ENCODE data around the gene PPP1R7. TPM values are rescaled to one million over a fixed set of nuclear protein-coding genes. Genes with fewer than 3 reads are reported as not detected.
A peak's percentile ranks its signal among the peaks of the same experiment; 100 is the strongest.

The PPP1R7 gene
- total and polyA plus RNA-seq, 8 donors: 22.8 to 126 (median 54.6) TPM

- H3K4me1 ChIP-seq: peaks cover 8 to 26% (median 20%) of the 10 kb centered on the region in 4 donors
- H3K27ac ChIP-seq: no peak overlapping the region
- H3K36me3 ChIP-seq: peaks cover 0 to under 1% (median 0%) of the 10 kb centered on the region in 4 donors
- H3K9me3 ChIP-seq: no peaks in the 10 kb centered on the region
- no peak overlapping the region for H3K4me3 ChIP-seq
- H3K27me3 ChIP-seq: no peaks in the 10 kb centered on the region
- intact Hi-C loops (cut with DNase I; ENCODE audit: low total_unique reads): no loop called here
- 42 to 64% (median 55%) methylated on average over 2 to 3 of the region's 3 CpGs for WGBS, 5 donors
- TF ChIP-seq EP300 (IDR thresholded peaks at IDR 0.05) (no peak), POLR2A (IDR thresholded peaks at IDR 0.05) (no peak), CTCF (IDR thresholded peaks at IDR 0.05) (no peak), POLR2AphosphoS5 (IDR thresholded peaks at IDR 0.05) (no peak)
- no peak for DNase-seq
Observed at GRCh38 chr2:241105641-241106040, 44.6 kb upstream of the PPP1R7 start.

GRCh38 chr2:241107031-241107783 lies 43.1 kb upstream of the PPP1R7 start:
- no peak overlapping the region for H3K27ac ChIP-seq
- WGBS, 5 donors: 91 to 94% (median 92%) methylated on average over 9 of the region's 9 CpGs
- no peak for TF ChIP-seq CTCF (IDR thresholded peaks at IDR 0.05)
- TF ChIP-seq POLR2AphosphoS5 (IDR thresholded peaks at IDR 0.05): no peak
- TF ChIP-seq EP300 (IDR thresholded peaks at IDR 0.05): no peak
- TF ChIP-seq POLR2A (IDR thresholded peaks at IDR 0.05): no peak
- H3K36me3 ChIP-seq: no peaks in the 10 kb centered on the region
- intact Hi-C loops (cut with DNase I; ENCODE audit: low total_unique reads): no loop called here
- no peak for DNase-seq
- peaks cover 0 to 14% (median 11%) of the 10 kb centered on the region in 4 donors for H3K4me1 ChIP-seq
- H3K4me3 ChIP-seq: no peak overlapping the region
- H3K27me3 ChIP-seq: no peaks in the 10 kb centered on the region
- H3K9me3 ChIP-seq: no peaks in the 10 kb centered on the region

- no peaks in the 10 kb centered on the region for H3K36me3 ChIP-seq
- H3K4me3 ChIP-seq: no peak overlapping the region
- H3K27ac ChIP-seq: peak overlapping the region in 4 of 5 donors; percentile 33 to 50 (median 42)
- peaks cover 0 to 4% (median 3%) of the 10 kb centered on the region in 4 donors for H3K4me1 ChIP-seq
- intact Hi-C loops (cut with DNase I; ENCODE audit: low total_unique reads): no loop called here
- TF ChIP-seq POLR2AphosphoS5 (IDR thresholded peaks at IDR 0.05) (no peak), CTCF (IDR thresholded peaks at IDR 0.05) (no peak), EP300 (IDR thresholded peaks at IDR 0.05) (no peak), POLR2A (IDR thresholded peaks at IDR 0.05) (no peak)
- no peaks in the 10 kb centered on the region for H3K27me3 ChIP-seq
- DNase-seq: peak in 1 of 2 donors; percentile 19
- 69 to 82% (median 79%) methylated on average over 29 to 35 of the region's 35 CpGs for WGBS, 5 donors
- no peaks in the 10 kb centered on the region for H3K9me3 ChIP-seq
Observed at GRCh38 chr2:241108271-241109209, 41.7 kb upstream of the PPP1R7 start.
